ENCODE measurements around the gene TNFRSF14.

TNFRSF14 gene

GRCh38 chr1:2590233-2591141 lies 34.3 kb downstream of the TNFRSF14 start:
- no peak for DNase-seq

GRCh38 chr1:2591233-2591580 lies 35.0 kb downstream of the TNFRSF14 start:
- DNase-seq: no peak

GRCh38 chr1:2591581-2592261 lies 35.5 kb downstream of the TNFRSF14 start:
- no peak for DNase-seq

- DNase-seq: no peak
These were observed 36.5 kb downstream of the TNFRSF14 start for GRCh38 chr1:2592672-2593071.

GRCh38 chr1:2593251-2593878 lies 37.2 kb downstream of the TNFRSF14 start:
- DNase-seq: no peak

GRCh38 chr1:2594001-2594640 lies 38.0 kb downstream of the TNFRSF14 start:
- DNase-seq: no peak

GRCh38 chr1:2594641-2595131 lies 38.5 kb downstream of the TNFRSF14 start:
- no peak for DNase-seq

- no peak for DNase-seq
These were observed 39.2 kb downstream of the TNFRSF14 start for GRCh38 chr1:2595261-2595811.

GRCh38 chr1:2595812-2596529 lies 39.8 kb downstream of the TNFRSF14 start:
- DNase-seq: no peak

GRCh38 chr1:2596530-2597333 lies 40.6 kb downstream of the TNFRSF14 start:
- no peak for DNase-seq

GRCh38 chr1:2597441-2598328 lies 41.5 kb downstream of the TNFRSF14 start:
- no peak for DNase-seq

GRCh38 chr1:2598329-2598931 lies 42.3 kb downstream of the TNFRSF14 start:
- DNase-seq: no peak

GRCh38 chr1:2601721-2602303 lies 45.6 kb downstream of the TNFRSF14 start:
- DNase-seq: no peak

- no peak for DNase-seq
These were observed 46.2 kb downstream of the TNFRSF14 start for GRCh38 chr1:2602311-2602835.

GRCh38 chr1:2602866-2603520 lies 46.8 kb downstream of the TNFRSF14 start:
- no peak for DNase-seq

- DNase-seq: no peak
These were observed 47.5 kb downstream of the TNFRSF14 start for GRCh38 chr1:2603521-2604155.

- DNase-seq: no peak
These were observed 48.1 kb downstream of the TNFRSF14 start for GRCh38 chr1:2604156-2604843.

Measured in stimulated activated CD4-positive, alpha-beta T cell treated with anti-CD3 and anti-CD28 coated beads, Interleukin-2, amount 100 ng/mL, for 48 hours (primary cell).